HG03139 (cell line): ENCODE measurements around the gene RELL1.

Experiments used
- ATAC-seq: cut with Tn5 transposase; IDR thresholded peaks from one replicate; pipeline ENCODE4 v1.9.1; 2021; ENCODE audit not compliant: unreplicated experiment

Gene RELL1

GRCh38 chr4:37667197-37668100, 18.7 kb downstream of the RELL1 start:
- no peak for ATAC-seq

GRCh38 chr4:37666625-37667071, 19.5 kb downstream of the RELL1 start:
- no peak for ATAC-seq

- no peak for ATAC-seq
Observed at GRCh38 chr4:37665333-37666320, 20.5 kb downstream of the RELL1 start.

DNA sequence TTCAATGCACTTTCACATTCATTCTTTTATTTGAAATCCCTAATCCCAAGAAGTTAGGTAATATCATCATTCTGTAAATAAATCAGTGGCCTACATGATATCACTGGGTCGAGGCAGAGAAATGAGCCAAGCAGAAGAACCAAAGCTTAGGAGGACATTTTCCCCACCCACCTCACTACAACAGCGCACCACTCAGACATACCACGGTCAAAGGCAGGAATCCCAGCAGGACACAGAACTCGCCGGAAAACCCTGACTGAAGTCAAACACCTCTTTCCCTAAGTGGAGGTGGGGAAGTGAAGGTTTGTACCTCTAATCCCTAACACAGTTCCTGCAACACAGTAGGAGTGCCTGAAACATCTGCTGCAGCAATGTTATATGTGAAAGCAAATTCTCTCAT, 21.5 kb downstream of the RELL1 start:
- no peak for ATAC-seq

GRCh38 chr4:37663552-37663951, 22.6 kb downstream of the RELL1 start:
- ATAC-seq, result no peak

GRCh38 chr4:37662861-37663390, 23.2 kb downstream of the RELL1 start:
- no peak for ATAC-seq

DNA sequence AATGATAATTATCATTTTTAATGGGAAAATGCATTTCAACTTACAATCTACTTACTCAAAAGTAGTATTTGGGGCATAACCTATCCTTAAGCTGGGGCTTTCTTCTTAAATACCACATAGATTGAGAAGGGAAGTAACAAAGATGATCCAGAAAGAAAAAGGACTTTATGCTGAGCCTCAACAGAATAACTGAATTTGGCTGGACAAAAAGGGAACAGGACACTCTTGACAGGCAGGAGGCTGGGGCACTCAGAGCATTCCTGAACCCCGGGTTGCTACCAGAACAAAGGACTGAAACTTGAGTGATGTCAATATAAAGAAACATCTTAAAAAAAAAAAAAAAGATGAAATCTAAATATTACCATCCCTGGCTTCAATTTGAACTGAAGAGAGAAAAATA, 23.9 kb downstream of the RELL1 start:
- no peak for ATAC-seq

GRCh38 chr4:37661772-37662171, 24.4 kb downstream of the RELL1 start:
- no peak for ATAC-seq

GRCh38 chr4:37659696-37660095, 26.5 kb downstream of the RELL1 start:
- no peak for ATAC-seq

GRCh38 chr4:37656649-37657048, 29.5 kb downstream of the RELL1 start:
- no peak for ATAC-seq

DNA sequence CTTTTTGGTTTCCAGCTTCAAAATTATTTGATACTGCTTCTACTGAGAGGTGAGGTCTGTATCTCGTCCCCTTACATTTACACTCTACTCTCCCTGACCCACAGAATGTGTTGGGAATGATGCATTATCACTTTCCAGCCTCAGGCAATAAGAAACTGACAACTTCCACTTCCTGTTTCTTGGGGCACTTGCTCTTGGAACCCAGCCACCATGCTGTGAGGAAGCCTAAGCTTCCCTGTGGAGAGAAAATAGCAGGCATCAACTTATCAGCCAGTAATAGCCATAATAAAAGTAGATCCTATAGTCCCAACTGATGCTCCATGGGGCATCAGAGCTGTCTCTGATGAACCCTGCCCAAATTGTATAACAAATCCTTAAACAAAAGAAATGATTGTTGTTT, 32.6 kb downstream of the RELL1 start:
- ATAC-seq, result no peak

- no peak for ATAC-seq
Observed at GRCh38 chr4:37652747-37653527, 33.2 kb downstream of the RELL1 start.

- no peak for ATAC-seq
Observed at GRCh38 chr4:37651781-37652377, 34.3 kb downstream of the RELL1 start.

DNA sequence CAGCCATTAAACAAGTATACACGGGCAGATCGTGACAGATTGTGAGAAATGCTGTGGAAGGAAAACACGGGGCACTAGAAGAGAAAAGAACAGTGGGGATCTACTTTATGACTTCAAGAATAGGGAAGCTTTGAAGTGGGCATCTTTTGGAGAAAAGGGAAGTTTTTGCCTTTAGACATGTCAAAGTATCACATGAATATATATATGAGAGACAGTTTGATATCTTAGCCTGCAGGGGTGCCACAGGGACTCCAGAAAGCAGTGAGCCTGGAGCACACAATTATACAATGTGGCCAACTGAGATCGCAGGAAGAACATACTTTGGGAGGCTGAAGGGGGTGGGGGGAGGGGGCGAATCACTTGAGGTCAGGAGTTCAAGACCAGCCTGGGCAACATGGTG, 35.7 kb downstream of the RELL1 start:
- no peak for ATAC-seq

- no peak for ATAC-seq
Observed at GRCh38 chr4:37649268-37649667, 36.9 kb downstream of the RELL1 start.

DNA sequence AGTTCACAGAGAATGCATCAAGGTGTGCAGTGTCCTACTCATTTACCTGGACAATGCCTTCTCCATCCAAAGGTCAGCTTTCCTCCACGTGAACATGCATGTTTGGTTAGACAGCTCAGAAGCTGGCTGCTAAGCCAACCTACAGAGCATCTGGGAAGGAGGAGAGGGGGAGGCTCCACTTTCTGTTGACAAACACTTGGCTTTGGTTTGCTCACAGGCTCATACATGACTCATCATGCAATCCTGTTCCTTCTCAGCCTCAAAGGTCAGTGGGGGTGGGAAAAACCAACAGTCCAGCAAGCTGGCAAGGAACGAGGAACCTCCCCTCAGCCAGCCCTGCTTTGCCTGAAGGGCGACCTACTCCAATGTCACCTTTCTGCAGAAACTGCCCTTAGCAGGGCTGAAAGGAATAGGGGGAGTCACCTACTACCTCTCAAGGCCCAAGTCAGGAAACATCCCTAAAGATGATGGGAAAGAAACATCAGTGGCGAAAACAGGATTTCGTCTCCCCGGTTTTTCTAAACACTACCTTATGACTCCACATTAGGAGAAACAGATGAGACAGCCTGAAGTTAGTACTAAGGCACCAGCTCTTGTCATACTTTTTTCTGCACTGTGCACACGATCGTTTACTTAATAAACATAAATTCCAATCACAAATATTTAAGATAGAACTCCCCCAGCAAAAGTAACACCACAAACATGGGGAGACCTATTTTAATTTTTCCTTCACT, 37.9 kb downstream of the RELL1 start:
- ATAC-seq, result no peak

GRCh38 chr4:37646247-37646646, 39.9 kb downstream of the RELL1 start:
- ATAC-seq, result no peak

DNA sequence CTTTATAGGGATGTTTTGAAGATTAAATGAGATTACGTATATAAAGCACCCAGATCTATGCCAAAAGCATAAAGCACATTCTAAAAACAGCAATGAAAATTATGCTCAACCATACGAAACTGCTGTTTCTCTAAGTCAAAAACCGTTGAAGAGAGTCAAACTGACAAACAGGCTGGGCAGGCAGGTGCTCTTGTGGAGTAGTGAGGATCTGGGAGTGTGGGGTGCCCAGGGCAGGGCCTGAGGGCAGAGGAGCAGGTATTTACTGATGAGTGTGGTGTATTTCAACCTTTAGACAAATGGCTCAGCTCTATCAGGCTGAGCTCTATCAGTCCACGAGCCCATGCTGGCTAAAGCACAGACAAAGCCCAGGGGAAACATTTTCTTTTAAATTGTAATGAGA, 40.4 kb downstream of the RELL1 start:
- no peak for ATAC-seq

- ATAC-seq, result no peak
Observed at GRCh38 chr4:37644962-37645361, 41.2 kb downstream of the RELL1 start.
